IMR-90 (cell line): ENCODE results near the gene SSR3. TPM values are rescaled to one million over a fixed set of nuclear protein-coding genes. Genes with fewer than 3 reads are reported as not detected.

Source experiments
- ATAC-seq: fragments of 200-7000 bp; cut with Tn5 transposase; 2 replicates; pipeline ENCODE4 v1.9.1; 2020; ENCODE audit warnings: low read depth, mild to moderate bottlenecking, moderate library complexity
- BruUV-seq: library from RNA; stranded (reverse); fragments of 400-500 nt; replicated peaks from 2 replicates; lab custom pipeline; 2021; lab: Mats Ljungman, UMichigan
- CTCF ChIA-PET: fragments of 300-600 bp; formaldehyde crosslinking; extraction: SDS; loops from one replicate; lab custom pipeline; 2021; ENCODE audit warnings: antibody characterized with exemption; lab: Yijun Ruan, JAX
- POLR2A ChIA-PET: fragments of 300-600 bp; sonication (Branson Sonifier 250); formaldehyde crosslinking; loops from one replicate; lab custom pipeline; 2022; ENCODE audit warnings: antibody characterized with exemption; ENCODE audit not compliant: unreplicated experiment; lab: Charles Lee
- DNase-seq: peaks from one replicate; pipeline ENCODE4 v3.0.0; 2013
- H2AFZ ChIP-seq: replicated peaks from 2 replicates; pipeline ENCODE3; 2013; ENCODE audit warnings: low read length, mild to moderate bottlenecking; ENCODE audit not compliant: poor library complexity
- H2AK5ac ChIP-seq: 2 replicates; pipeline ENCODE4 v1.6.1; 2013; ENCODE audit warnings: low read depth, low read length, inconsistent platforms
- H2AK9ac ChIP-seq: replicated peaks from 2 replicates; pipeline ENCODE3; 2013; ENCODE audit warnings: mild to moderate bottlenecking, low read depth, low read length, moderate library complexity; ENCODE audit not compliant: poor library complexity
- H2BK120ac ChIP-seq: 2 replicates; pipeline ENCODE4 v1.6.1; 2013; ENCODE audit warnings: low read depth, low read length, inconsistent platforms
- H2BK15ac ChIP-seq: 3 replicates; pipeline ENCODE4 v1.6.1; 2013; ENCODE audit warnings: low read depth, low read length, inconsistent platforms
- H2BK20ac ChIP-seq: 2 replicates; pipeline ENCODE4 v1.6.1; 2013; ENCODE audit warnings: low read depth, mild to moderate bottlenecking, inconsistent platforms, low read length, moderate library complexity
- H2BK5ac ChIP-seq: 2 replicates; pipeline ENCODE4 v1.6.1; 2013; ENCODE audit warnings: mild to moderate bottlenecking, low read depth, low read length, inconsistent platforms; ENCODE audit not compliant: poor library complexity, severe bottlenecking
- H3K14ac ChIP-seq: replicated peaks from 2 replicates; pipeline ENCODE4 v1.6.1; 2013; ENCODE audit warnings: low read depth, low read length, inconsistent platforms
- H3K18ac ChIP-seq: 2 replicates; pipeline ENCODE4 v1.6.1; 2013; ENCODE audit warnings: low read depth, low read length, control low read depth
- H3K23ac ChIP-seq: 2 replicates; pipeline ENCODE4 v1.6.1; 2013; ENCODE audit warnings: low read depth, low read length, inconsistent platforms
- H3K27ac ChIP-seq: 2 replicates; pipeline ENCODE4 v1.5.1; 2013; ENCODE audit warnings: mild to moderate bottlenecking, control low read depth, low read length; ENCODE audit not compliant: insufficient read depth
- H3K27me3 ChIP-seq: 2 replicates; pipeline ENCODE4 v1.6.1; 2013; ENCODE audit warnings: low read length; ENCODE audit not compliant: control insufficient read depth, insufficient read depth
- H3K36me3 ChIP-seq: 2 replicates; pipeline ENCODE4 v1.6.1; 2013; ENCODE audit warnings: low read length, mixed read lengths; ENCODE audit not compliant: control insufficient read depth, insufficient read depth
- H3K4ac ChIP-seq: 2 replicates; pipeline ENCODE4 v1.6.1; 2013; ENCODE audit warnings: low read depth, low read length, inconsistent platforms
- H3K4me1 ChIP-seq: 2 replicates; pipeline ENCODE4 v1.6.1; 2013; ENCODE audit warnings: low read length, mixed read lengths; ENCODE audit not compliant: control insufficient read depth, insufficient read depth
- H3K4me2 ChIP-seq: 2 replicates; pipeline ENCODE4 v1.6.1; 2013; ENCODE audit warnings: low read depth, mild to moderate bottlenecking, control low read depth, low read length, moderate library complexity
- H3K4me3 ChIP-seq: 2 replicates; pipeline ENCODE4 v1.5.1; 2013; ENCODE audit warnings: low read depth, mild to moderate bottlenecking, control low read depth, low read length, moderate library complexity; ENCODE audit not compliant: insufficient read depth
- H3K56ac ChIP-seq: 2 replicates; pipeline ENCODE4 v1.6.1; 2013; ENCODE audit warnings: low read length, inconsistent platforms; ENCODE audit not compliant: insufficient read depth; ENCODE audit errors: extremely low read depth
- H3K79me1 ChIP-seq, 2 experiments: 2 replicates each; pipeline ENCODE4 v1.6.1; 2013; ENCODE audit warnings: low read length in 2 of 2, inconsistent platforms in 1 of 2, low read depth in 1 of 2
- H3K9ac ChIP-seq: 2 replicates; pipeline ENCODE4 v1.6.1; 2013; ENCODE audit warnings: low read depth, low read length, control low read depth
- H3K9me1 ChIP-seq: 2 replicates; pipeline ENCODE4 v1.6.1; 2013; ENCODE audit warnings: low read length, inconsistent platforms; ENCODE audit not compliant: insufficient read depth
- H3K9me3 ChIP-seq: 2 replicates; pipeline ENCODE4 v1.6.1; 2013; ENCODE audit warnings: low read length; ENCODE audit not compliant: control insufficient read depth, insufficient read depth
- H4K20me1 ChIP-seq: 2 replicates; pipeline ENCODE4 v1.6.1; 2013; ENCODE audit warnings: low read length, inconsistent platforms; ENCODE audit not compliant: insufficient read depth
- H4K5ac ChIP-seq: 2 replicates; pipeline ENCODE4 v1.6.1; 2013; ENCODE audit warnings: mild to moderate bottlenecking, low read depth, low read length, control low read depth
- H4K8ac ChIP-seq, 2 experiments: 2 replicates each; pipeline ENCODE4 v1.6.1; 2013; ENCODE audit warnings: low read depth in 2 of 2, low read length in 2 of 2, control low read depth in 1 of 2, inconsistent platforms in 1 of 2
- H4K91ac ChIP-seq: 2 replicates; pipeline ENCODE4 v1.6.1; 2013; ENCODE audit warnings: low read depth, low read length, inconsistent platforms; ENCODE audit not compliant: insufficient read depth
- CEBPB ChIP-seq: IDR thresholded peaks from 2 replicates; pipeline ENCODE4 v1.6.1; 2012; ENCODE audit warnings: low read depth, low read length, improper control_type of control experiment
- CTCF ChIP-seq: conservative IDR thresholded peaks from 2 replicates; pipeline ENCODE4 v1.5.1; 2012; ENCODE audit warnings: mild to moderate bottlenecking, low read depth, low read length, improper control_type of control experiment
- RFX5 ChIP-seq: IDR thresholded peaks from 2 replicates; pipeline ENCODE4 v1.8.0; 2012; ENCODE audit warnings: low read depth, mild to moderate bottlenecking, low read length, moderate library complexity
- SMC3 ChIP-seq: fragments of 150-350 bp; IDR thresholded peaks from 2 replicates; pipeline ENCODE4 v1.6.1; 2016; ENCODE audit warnings: low read depth, mild to moderate bottlenecking, antibody characterized with exemption, low read length, moderate library complexity
- WGBS, 2 experiments: methylation state at CpG; one replicate each; pipeline versions ENCODE4 v1.1.5 to v1.1.7; 2013; ENCODE audit warnings: missing lambda C conversion rate in 2 of 2; ENCODE audit not compliant: insufficient read length in 1 of 2; ENCODE audit errors: extremely low coverage in 2 of 2; 5-methylcytosine and 5-hydroxymethylcytosine counted together
- dilution Hi-C: fragments of 300-500 bp; cut with HindIII; formaldehyde crosslinking; loops from one replicate; pipeline ENCODE4 v1.14.3; 2018; ENCODE audit warnings: low sequenced_read_pairs; ENCODE audit not compliant: unreplicated experiment
- in situ Hi-C: fragments of 300-500 bp; cut with MboI; formaldehyde crosslinking; loops from 3 replicates; pipeline ENCODE4 v1.14.3; 2019; ENCODE audit warnings: low sequenced_read_pairs, inconsistent platforms, mixed read lengths
- intact Hi-C: fragments of 100-400 bp; cut with micrococcal nuclease; formaldehyde crosslinking; loops from 2 replicates; pipeline ENCODE4 v1.10.0; 2022
- polyA plus RNA-seq, 3 experiments: library from polyadenylated mRNA; depleted of rRNA; stranded (reverse); fragments of >200 nt; gene quantifications; 2 replicates each; pipeline ENCODE4 v1.2.3, GENCODE V29; 2012; ENCODE audit warnings: low replicate concordance in 1 of 3
- total RNA-seq: library from RNA; depleted of rRNA; stranded (reverse); fragments of >200 nt; gene quantifications from 2 replicates; pipeline ENCODE4 v1.2.3, GENCODE V29; 2012

The SSR3 gene
- total and polyA plus RNA-seq, 2 of the 4 experiments (the other 2 are of a cell fraction), result 246 to 608 TPM

- CTCF ChIA-PET, result interaction anchor here (0.6 kb wide), 1 partner anchor 490 kb away, joined by 6 read pairs; no protein-coding TSS in a partner anchor
- intact Hi-C loops (no loop called here), in situ Hi-C loops (no loop called here), dilution Hi-C loops (no loop called here)
- no CpG with 5 or more reads among the region's 4 CpGs for WGBS, 2 experiments
- Histone ChIP-seq H3K4ac (no peak overlapping the region), H4K5ac (no peak overlapping the region), H2AK5ac (no peak overlapping the region), H2BK120ac (no peak overlapping the region), H2AK9ac (no peak overlapping the region), H3K4me2 (no peak overlapping the region), H3K56ac (no peak overlapping the region), H3K4me3 (no peak overlapping the region), H3K36me3 (no peaks in the 10 kb centered on the region), H3K9ac (no peak overlapping the region), H4K20me1 (no peaks in the 10 kb centered on the region), H3K14ac (no peak overlapping the region), H3K4me1 (peaks cover 2% of the 10 kb centered on the region; the same call in 1 of the 2 replicates), H2BK20ac (no peak overlapping the region), H2BK15ac (no peak overlapping the region), H3K9me3 (no peaks in the 10 kb centered on the region), H3K9me1 (no peaks in the 10 kb centered on the region), H3K23ac (no peak overlapping the region), H2AFZ (no peak overlapping the region), H2BK5ac (no peak overlapping the region), H3K27ac (no peak overlapping the region), H3K79me1 (no peaks in the 10 kb centered on the region), H4K8ac (no peak overlapping the region), H4K91ac (no peak overlapping the region), H3K18ac (no peak overlapping the region), H3K27me3 (no peaks in the 10 kb centered on the region)
- ATAC-seq (no peak), DNase-seq (no peak)
- BruUV-seq, result no TSS peak
- POLR2A ChIA-PET, result no interaction called here
- TF ChIP-seq CTCF, result no peak
- TF ChIP-seq CEBPB, result no peak
- no peak for TF ChIP-seq RFX5
- no peak for TF ChIP-seq SMC3
These were observed 45.9 kb upstream of the SSR3 start for GRCh38 chr3:156600834-156601233.
